ENCODE results near the gene IFNL1.
A peak's percentile ranks its signal among the peaks of the same experiment; 100 is the strongest.
"Not testable (repeated sequence)": the region's sequence is repeated elsewhere in the genome, so short reads cannot be mapped to it uniquely, and the experiment has no call there.

Gene IFNL1

DNA sequence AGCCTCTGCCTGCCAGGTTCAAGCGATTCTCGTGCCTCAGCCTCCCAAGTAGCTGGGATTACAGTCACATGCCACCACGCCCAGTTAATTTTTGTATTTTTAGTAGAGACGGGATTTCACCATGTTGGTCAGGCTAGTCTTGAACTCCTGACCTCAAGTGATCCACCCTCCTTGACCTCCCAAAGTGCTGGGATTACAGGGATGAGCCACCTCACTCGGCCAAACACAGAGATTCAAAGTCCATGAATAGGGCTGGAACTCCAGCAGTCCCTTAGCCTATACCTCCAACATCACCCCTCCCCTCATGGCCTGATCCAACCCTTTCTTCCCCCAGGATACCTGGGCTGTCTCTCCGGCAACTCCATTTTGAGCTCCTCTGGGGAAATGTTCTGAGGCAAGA, 36.5 kb downstream of the IFNL1 start:
- not testable (repeated sequence) for DNase-seq

DNA sequence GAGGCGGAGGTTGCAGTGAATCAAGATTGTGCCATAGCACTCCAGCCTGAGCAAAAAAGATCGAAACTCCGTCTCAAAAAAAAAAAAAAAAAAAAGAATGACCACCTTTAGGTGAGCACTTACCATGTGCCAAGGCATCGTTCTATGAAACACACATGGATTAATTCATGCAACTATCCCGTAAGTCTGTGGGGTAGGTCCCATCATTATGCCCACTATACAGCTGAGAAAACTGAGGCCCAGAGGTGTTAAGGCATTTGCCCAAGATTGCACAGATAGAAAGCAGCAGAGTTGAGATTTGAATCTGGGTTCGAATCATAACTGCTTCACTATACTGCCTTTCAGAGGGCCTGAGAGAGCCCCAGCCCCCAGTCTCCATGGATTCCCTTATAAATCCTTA, 37.3 kb downstream of the IFNL1 start:
- no peak for DNase-seq

DNA sequence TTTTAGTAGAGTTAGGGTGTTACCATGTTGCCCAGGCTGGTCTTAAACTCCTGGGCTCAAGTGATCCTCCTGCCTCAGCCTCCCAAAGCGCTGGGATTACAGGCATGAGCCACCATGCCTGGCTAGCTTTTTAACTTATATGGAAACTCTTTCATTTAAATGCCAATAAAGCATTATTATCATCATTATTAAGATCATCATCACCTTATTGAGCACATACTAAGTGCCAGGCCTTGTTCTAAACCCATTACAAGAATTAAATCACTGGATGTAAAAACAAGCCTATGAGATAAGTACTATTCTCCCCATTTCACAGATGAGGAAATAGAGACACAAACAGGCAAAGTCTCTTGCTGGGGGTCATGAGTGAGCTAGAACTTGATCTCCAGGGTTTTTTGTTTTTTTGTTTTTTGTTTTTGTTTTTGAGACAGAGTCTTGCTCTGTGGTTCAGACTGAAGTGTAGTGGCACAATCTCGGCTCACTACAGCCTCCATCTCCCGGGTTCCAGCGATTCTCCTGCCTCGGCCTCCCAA, 38.3 kb downstream of the IFNL1 start:
- DNase-seq, result no peak

DNA sequence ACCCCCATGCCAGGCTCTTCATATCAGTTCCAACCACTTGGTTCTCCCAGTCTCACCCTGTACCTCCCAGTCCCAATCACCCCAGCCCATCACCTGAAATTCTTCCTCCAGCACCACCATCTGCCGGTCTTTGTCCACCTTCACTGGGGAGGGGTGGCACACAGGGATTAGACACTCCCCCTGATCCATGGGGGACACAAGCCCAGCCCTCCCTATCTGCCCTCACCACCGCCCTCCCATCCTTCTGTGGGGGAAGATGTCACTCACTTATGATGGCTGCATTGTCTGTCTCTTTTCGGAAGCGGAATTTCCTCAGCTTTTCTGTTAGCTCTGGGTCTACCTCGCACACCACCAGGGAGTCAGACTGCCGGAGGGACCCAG, 39.0 kb downstream of the IFNL1 start:
- DNase-seq, result peak in 1 of 2 experiments; percentile 57

- DNase-seq, result no peak
These were observed 40.3 kb downstream of the IFNL1 start for GRCh38 chr19:39336483-39336882.

GRCh38 chr19:39339674-39340073, 43.5 kb downstream of the IFNL1 start:
- DNase-seq, result no peak

DNA sequence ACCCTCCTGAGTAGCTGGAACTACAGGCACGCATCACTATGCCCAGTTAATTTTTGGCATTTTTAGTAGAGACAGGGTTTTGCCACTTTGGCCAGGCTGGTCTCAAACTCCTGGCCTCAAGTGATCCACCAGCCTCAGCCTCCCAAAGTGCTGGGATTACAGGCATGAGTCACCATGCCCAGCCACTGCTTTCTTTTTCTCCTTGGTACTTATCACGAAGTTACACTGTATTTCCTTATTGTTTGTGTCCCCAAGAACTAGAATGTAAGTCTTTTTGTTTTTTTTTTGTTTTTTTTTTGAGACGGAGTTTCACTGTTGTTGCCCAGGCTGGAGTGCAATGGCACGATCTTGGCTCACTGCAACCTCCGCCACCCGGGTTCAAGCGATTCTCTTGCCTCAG, 43.9 kb downstream of the IFNL1 start:
- DNase-seq, result not testable (repeated sequence)

DNA sequence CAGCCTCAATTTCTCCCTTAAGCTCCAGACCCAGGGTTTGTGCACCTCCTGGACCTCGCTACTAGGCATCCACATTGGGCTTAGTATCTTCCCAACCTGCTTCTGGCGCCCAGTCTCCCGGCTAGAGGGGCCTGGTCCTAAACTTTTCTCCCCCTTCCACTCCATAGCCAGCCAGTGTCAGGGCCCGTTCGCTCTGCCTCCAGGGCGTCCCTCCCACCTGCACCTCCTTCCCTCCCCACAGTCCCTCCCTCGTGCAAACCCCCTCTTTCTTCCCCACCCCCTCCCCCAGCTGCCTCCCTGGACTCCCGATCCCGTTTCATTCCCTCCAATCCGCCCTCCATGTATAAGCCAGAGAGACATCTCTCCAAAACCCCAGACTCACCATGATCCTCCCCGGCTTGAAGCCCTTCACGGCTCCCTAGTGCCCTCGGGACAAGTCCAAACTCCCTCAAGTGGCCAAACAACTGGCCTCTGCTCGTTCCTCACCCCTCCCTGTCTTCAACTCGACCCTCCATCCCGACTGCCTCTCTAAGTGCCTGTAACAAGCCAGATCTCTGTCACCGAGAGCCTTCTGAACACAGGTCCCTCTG, 45.0 kb downstream of the IFNL1 start:
- DNase-seq, result no peak

GRCh38 chr19:39341719-39342604, 45.8 kb downstream of the IFNL1 start, which contains the start of gene SAMD4B:
TSS of gene SAMD4B (plus strand) at chr19:39342421. CDS start at chr19:39356894, 14,473 bp downstream.
- DNase-seq, result peak; percentile 98 to 99

- peak in 1 of 2 experiments; percentile 35 for DNase-seq
These were observed 46.6 kb downstream of the IFNL1 start for GRCh38 chr19:39342647-39343305.

- no peak for DNase-seq
These were observed 49.7 kb downstream of the IFNL1 start for GRCh38 chr19:39345956-39346355.

DNA sequence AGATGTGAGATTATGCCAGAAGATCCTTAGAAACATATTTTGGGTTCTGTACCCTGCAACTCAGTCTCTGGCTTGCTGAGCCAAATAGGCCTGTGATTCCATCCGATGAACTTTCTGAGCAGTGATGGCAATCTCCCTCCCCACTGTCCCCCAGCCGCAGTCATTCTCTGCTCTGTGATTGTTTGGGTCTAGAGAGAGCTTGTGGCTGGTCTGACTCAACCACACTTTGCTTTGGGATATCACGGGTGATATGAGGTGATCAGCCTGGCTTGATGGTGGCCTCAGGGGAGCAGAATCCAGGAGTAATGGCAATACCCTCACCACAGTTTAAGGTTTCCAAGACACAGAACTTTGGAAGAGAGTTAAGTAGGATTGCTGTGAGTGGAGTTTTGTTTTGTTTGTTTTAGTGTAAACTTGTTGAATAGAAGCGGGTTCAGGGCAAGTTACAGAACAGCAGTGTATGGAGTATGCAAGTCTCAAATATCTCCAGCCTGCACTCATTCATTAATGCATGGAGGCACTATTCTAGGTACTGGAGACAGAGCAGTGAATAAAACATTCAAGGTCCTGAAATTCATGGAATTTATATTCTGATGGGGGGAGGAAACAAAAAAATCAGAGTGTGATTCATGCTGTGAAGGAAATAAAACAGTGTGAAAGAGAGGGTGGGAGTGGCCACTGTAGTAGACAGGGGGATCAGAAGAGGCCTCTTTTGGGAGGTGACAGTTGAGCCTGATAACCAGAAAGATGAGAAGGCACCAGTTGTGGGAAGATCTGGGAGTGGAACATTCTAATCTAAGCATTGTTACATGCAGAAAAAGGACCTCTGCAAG, 51.3 kb downstream of the IFNL1 start:
- DNase-seq, result no peak
